Stimulated activated CD4-positive, alpha-beta T cell treated with anti-CD3 and anti-CD28 coated beads, Interleukin-4, amount 100 ng/mL, for 1 hour (primary cell): ENCODE results near the gene GPC4.
"Not testable (repeated sequence)": the region's sequence is repeated elsewhere in the genome, so short reads cannot be mapped to it uniquely, and the experiment has no call there.

Experiments used
- DNase-seq: peaks from one replicate; pipeline ENCODE4 v3.0.0-alpha.2; 2020

GPC4 gene

GRCh38 chrX:133300591-133300990 is 114.7 kb downstream of the GPC4 start:
- DNase-seq: no peak

GRCh38 chrX:133297284-133297683 is 118.0 kb downstream of the GPC4 start:
- DNase-seq: no peak

GRCh38 chrX:133294126-133294525 is 121.2 kb downstream of the GPC4 start:
- DNase-seq: no peak

GRCh38 chrX:133290076-133290475 is 125.2 kb downstream of the GPC4 start:
- DNase-seq: no peak

GRCh38 chrX:133287860-133288259 is 127.4 kb downstream of the GPC4 start:
- no peak for DNase-seq

- DNase-seq: no peak
Observed at GRCh38 chrX:133285341-133285740, 129.9 kb downstream of the GPC4 start.

- not testable (repeated sequence) for DNase-seq
Observed at GRCh38 chrX:133279112-133279730, 136.1 kb downstream of the GPC4 start.

GRCh38 chrX:133273180-133273579 is 142.1 kb downstream of the GPC4 start:
- no peak for DNase-seq

- DNase-seq: no peak
Observed at GRCh38 chrX:133269168-133269567, 146.1 kb downstream of the GPC4 start.

GRCh38 chrX:133267621-133268020 is 147.7 kb downstream of the GPC4 start:
- no peak for DNase-seq

- DNase-seq: no peak
Observed at GRCh38 chrX:133265331-133265730, 150.0 kb downstream of the GPC4 start.

GRCh38 chrX:133258481-133258880 is 156.8 kb downstream of the GPC4 start:
- no peak for DNase-seq

GRCh38 chrX:133254666-133255065 is 160.6 kb downstream of the GPC4 start:
- DNase-seq: no peak

- DNase-seq: no peak
Observed at GRCh38 chrX:133251204-133251603, 164.1 kb downstream of the GPC4 start.

- no peak for DNase-seq
Observed at GRCh38 chrX:133250184-133251100, 164.8 kb downstream of the GPC4 start.
